GM18498 (cell line): ENCODE results near the gene MROH9.
"Not testable (repeated sequence)": the region's sequence is repeated elsewhere in the genome, so short reads cannot be mapped to it uniquely, and the experiment has no call there.

Experiments
- ATAC-seq: cut with Tn5 transposase; IDR thresholded peaks from one replicate; pipeline ENCODE4 v1.9.1; 2021; ENCODE audit warnings: mild to moderate bottlenecking, moderate library complexity; ENCODE audit not compliant: unreplicated experiment

Gene MROH9

GRCh38 chr1:170935231-170935630, at the start of gene MROH9:
MROH9 (plus strand) TSS chr1:170935534; CDS start chr1:170945557, 10,023 bp downstream.
- ATAC-seq, result no peak

- ATAC-seq, result no peak
Measured at GRCh38 chr1:170885551-170885950, 49.8 kb upstream of the MROH9 start.

GRCh38 chr1:170886460-170886859, 48.9 kb upstream of the MROH9 start:
- ATAC-seq, result no peak

GRCh38 chr1:170887726-170888125, 47.6 kb upstream of the MROH9 start:
- ATAC-seq, result no peak

- no peak for ATAC-seq
Measured at GRCh38 chr1:170891872-170892271, 43.5 kb upstream of the MROH9 start.

GRCh38 chr1:170893655-170894297, 41.6 kb upstream of the MROH9 start:
- no peak for ATAC-seq

GRCh38 chr1:170903961-170904360, 31.4 kb upstream of the MROH9 start:
- ATAC-seq, result no peak

GRCh38 chr1:170908942-170909341, 26.4 kb upstream of the MROH9 start:
- no peak for ATAC-seq

GRCh38 chr1:170910273-170910672, 25.1 kb upstream of the MROH9 start:
- no peak for ATAC-seq

- ATAC-seq, result no peak
Measured at GRCh38 chr1:170917373-170917772, 18.0 kb upstream of the MROH9 start.

- not testable (repeated sequence) for ATAC-seq
Measured at GRCh38 chr1:170924656-170925055, 10.7 kb upstream of the MROH9 start.

GRCh38 chr1:170927955-170928840, 7.1 kb upstream of the MROH9 start:
- no peak for ATAC-seq

GRCh38 chr1:170929412-170929834, 5.9 kb upstream of the MROH9 start:
- ATAC-seq, result peak; percentile 12

GRCh38 chr1:170929835-170930554, 5.3 kb upstream of the MROH9 start:
- ATAC-seq, result peak; percentile 95

- no peak for ATAC-seq
Measured at GRCh38 chr1:170931650-170932049, 3.7 kb upstream of the MROH9 start.

GRCh38 chr1:170932236-170932635, 3.1 kb upstream of the MROH9 start:
- no peak for ATAC-seq

GRCh38 chr1:170938281-170938680, 2.9 kb downstream of the MROH9 start:
- no peak for ATAC-seq

GRCh38 chr1:170939476-170939875, 4.1 kb downstream of the MROH9 start:
- ATAC-seq, result no peak

- ATAC-seq, result not testable (repeated sequence)
Measured at GRCh38 chr1:170951744-170952143, 16.4 kb downstream of the MROH9 start.

GRCh38 chr1:170959385-170959784, 24.1 kb downstream of the MROH9 start:
- ATAC-seq, result no peak

- ATAC-seq, result no peak
Measured at GRCh38 chr1:170964506-170964905, 29.2 kb downstream of the MROH9 start.
